HepG2 (cell line): Measurements from ENCODE around the gene ZNF292. TPM values are rescaled to one million over a fixed set of nuclear protein-coding genes. Genes with fewer than 3 reads are reported as not detected.
A peak's percentile ranks its signal among the peaks of the same experiment; 100 is the strongest.

Source experiments
- ATAC-seq: fragments of 200-7000 bp; cut with Tn5 transposase; 3 replicates; pipeline ENCODE4 v1.9.1; 2020; ENCODE audit warnings: mild to moderate bottlenecking, moderate library complexity
- BruUV-seq: library from RNA; stranded (reverse); fragments of 400-500 nt; replicated peaks from 2 replicates; lab custom pipeline; 2021; lab: Mats Ljungman, UMichigan
- CTCF ChIA-PET: fragments of 300-600 bp; formaldehyde crosslinking; extraction: SDS; loops from one replicate; lab custom pipeline; 2021; ENCODE audit warnings: low total read pairs, inconsistent platforms, low intra/inter-chr PET ratio; lab: Yijun Ruan, JAX
- POLR2A ChIA-PET: fragments of 350-600 bp; sonication (Branson Sonifier 250); formaldehyde crosslinking; loops from one replicate; lab custom pipeline; 2020; ENCODE audit warnings: antibody characterized with exemption, inconsistent platforms; lab: Yijun Ruan, JAX
- DNase-seq: peaks from one replicate; pipeline ENCODE4 v3.0.0-alpha.2; 2015; ENCODE audit warnings: low spot score
- FAIRE-seq: peaks from 3 replicates; lab custom pipeline; 2011; peaks lifted over from hg19 to GRCh38; lab: Jason Lieb, UNC
- H2AFZ ChIP-seq: one replicate; pipeline ENCODE4 v1.6.1; 2011; ENCODE audit warnings: low read length, inconsistent platforms
- H3K27ac ChIP-seq: fragments of 300-600 bp; 3 replicates; pipeline ENCODE4 v1.8.0; 2011; ENCODE audit warnings: mixed run types, mild to moderate bottlenecking, mixed read lengths, low read length, inconsistent platforms; ENCODE audit not compliant: insufficient read depth; ENCODE audit errors: extremely low read length
- H3K27me3 ChIP-seq, 2 experiments: fragments of 200-600 bp in 1 of 2; 2 replicates in 1 of 2; 3 replicates in 1 of 2; pipeline versions ENCODE4 v1.6.0 to v1.8.0; 2011; ENCODE audit warnings: low read length in 2 of 2, mild to moderate bottlenecking in 2 of 2, moderate library complexity in 2 of 2, inconsistent platforms in 1 of 2; ENCODE audit not compliant: insufficient read depth in 2 of 2, control insufficient read depth in 1 of 2
- H3K36me3 ChIP-seq, 2 experiments: fragments of 200-600 bp in 1 of 2; replicated peaks in 1 of 2; 2 replicates in 1 of 2; 3 replicates in 1 of 2; pipeline versions ENCODE4 v1.5.1 to v1.8.0; 2011; ENCODE audit warnings: low read length in 2 of 2, inconsistent platforms in 1 of 2; ENCODE audit not compliant: insufficient read depth in 2 of 2, control insufficient read depth in 1 of 2
- H3K4me1 ChIP-seq: 2 replicates; pipeline ENCODE4 v1.5.1; 2012; ENCODE audit warnings: low read length, inconsistent platforms; ENCODE audit not compliant: insufficient read depth
- H3K4me2 ChIP-seq: 2 replicates; pipeline ENCODE4 v1.6.0; 2011; ENCODE audit warnings: low read depth, low read length, inconsistent platforms
- H3K4me3 ChIP-seq, 3 experiments: fragments of 200-600 bp in 1 of 3; sonication (generic), shearing (Covaris generic) in 1 of 3; replicated peaks in 1 of 3; 2 replicates each; pipeline ENCODE4 v1.5.1; 2011 to 2016; ENCODE audit warnings: low read length in 3 of 3, inconsistent platforms in 2 of 3, low read depth in 2 of 3, mild to moderate bottlenecking in 2 of 3, control low read depth in 1 of 3, mixed read lengths in 1 of 3; ENCODE audit not compliant: insufficient read depth in 1 of 3
- H3K79me2 ChIP-seq: one replicate; pipeline ENCODE4 v1.6.1; 2011; ENCODE audit warnings: low read length, inconsistent platforms; ENCODE audit not compliant: insufficient read depth
- H3K9ac ChIP-seq: 2 replicates; pipeline ENCODE4 v1.6.0; 2011; ENCODE audit warnings: mild to moderate bottlenecking, low read depth, low read length, inconsistent platforms; ENCODE audit not compliant: insufficient read depth
- H3K9me3 ChIP-seq: 2 replicates; pipeline ENCODE4 v1.5.1; 2012; ENCODE audit warnings: mild to moderate bottlenecking, low read length
- H4K20me1 ChIP-seq: 2 replicates; pipeline ENCODE4 v1.6.0; 2011; ENCODE audit warnings: inconsistent platforms, mild to moderate bottlenecking, low read length, moderate library complexity; ENCODE audit not compliant: insufficient read depth
- AKAP8 ChIP-seq: sonication (generic); formaldehyde crosslinking; IDR thresholded peaks from 2 replicates; pipeline ENCODE4 v1.5.1; 2020; ENCODE audit warnings: mild to moderate bottlenecking, missing genetic modification reagents
- IRF9 ChIP-seq: sonication (generic); formaldehyde crosslinking; IDR thresholded peaks from 2 replicates; pipeline ENCODE4 v1.8.0; 2022; ENCODE audit warnings: missing genetic modification reagents, mild to moderate bottlenecking, borderline replicate concordance
- RBM22 ChIP-seq: fragments of 200-400 bp; formaldehyde crosslinking; optimal IDR thresholded peaks from 2 replicates; pipeline ENCODE3; 2017; ENCODE audit warnings: mild to moderate bottlenecking, low read length, moderate library complexity
- ZFP91 ChIP-seq: sonication (generic); formaldehyde crosslinking; IDR thresholded peaks from 2 replicates; pipeline ENCODE4 v1.9.0; 2022; ENCODE audit warnings: missing genetic modification reagents, mild to moderate bottlenecking, borderline replicate concordance
- ZNF451 ChIP-seq: sonication (generic); formaldehyde crosslinking; IDR thresholded peaks from 2 replicates; pipeline ENCODE4 v1.5.0; 2020; ENCODE audit warnings: mild to moderate bottlenecking, missing genetic modification reagents
- ZNF512 ChIP-seq: sonication (generic); formaldehyde crosslinking; IDR thresholded peaks from 2 replicates; pipeline ENCODE4 v1.4.0; 2020; ENCODE audit warnings: mild to moderate bottlenecking, missing genetic modification reagents
- ZNF558 ChIP-seq: sonication (generic); formaldehyde crosslinking; IDR thresholded peaks from 2 replicates; pipeline ENCODE4 v1.9.0; 2022; ENCODE audit warnings: mild to moderate bottlenecking, missing genetic modification reagents, borderline replicate concordance
- WGBS: methylation state at CpG from one replicate; pipeline ENCODE4 v1.1.6; 2017; ENCODE audit warnings: low lambda C conversion rate; 5-methylcytosine and 5-hydroxymethylcytosine counted together
- in situ Hi-C: cut with HindIII; loops from 2 replicates; pipeline ENCODE4 v1.10.0; 2017; ENCODE audit warnings: low pct_unique_long_range_greater_than_20kb; ENCODE audit not compliant: extremely low pct_ligation_motif_present
- intact Hi-C: fragments of 100-400 bp; cut with micrococcal nuclease; formaldehyde crosslinking; loops from one replicate; pipeline ENCODE4 v1.10.0; 2022; ENCODE audit not compliant: unreplicated experiment
- polyA plus RNA-seq, 8 experiments: library from polyadenylated mRNA; depleted of rRNA in 3 of 8; stranded (reverse) in 7 of 8; unstranded in 1 of 8; fragments of >200 nt; fragmentation: Illumina TruSeq in 4 of 8; extraction: Trizol in 4 of 8; gene quantifications; 2 replicates each; pipeline versions ENCODE4 v1.2.1 to v1.2.3, GENCODE V29; 2011 to 2016; ENCODE audit warnings: low read depth in 4 of 8, missing spikeins in 1 of 8, mixed read lengths in 1 of 8; ENCODE audit not compliant: insufficient read depth in 1 of 8
- total RNA-seq, 5 experiments: library from RNA; depleted of rRNA; stranded (reverse); fragments of >200 nt; fragmentation: Illumina TruSeq; extraction: Trizol; gene quantifications; 2 replicates each; pipeline ENCODE4 v1.2.3, GENCODE V29; 2016; ENCODE audit warnings: low read depth in 1 of 5
- TF ChIP-seq, protein P1 (sequence below): sonication (generic); formaldehyde crosslinking; IDR thresholded peaks from 2 replicates; pipeline ENCODE4 v1.5.0; 2020; ENCODE audit warnings: mild to moderate bottlenecking, missing genetic modification reagents

Gene ZNF292
- total and polyA plus RNA-seq, 2 of the 13 experiments (the other 11 are each of a cell fraction or from before 2014, with no cell fraction given) = 9.9 to 12.8 TPM

GRCh38 chr6:87261534-87261933, 106.2 kb downstream of the ZNF292 start (continued):
- TF ChIP-seq, protein P1, sequence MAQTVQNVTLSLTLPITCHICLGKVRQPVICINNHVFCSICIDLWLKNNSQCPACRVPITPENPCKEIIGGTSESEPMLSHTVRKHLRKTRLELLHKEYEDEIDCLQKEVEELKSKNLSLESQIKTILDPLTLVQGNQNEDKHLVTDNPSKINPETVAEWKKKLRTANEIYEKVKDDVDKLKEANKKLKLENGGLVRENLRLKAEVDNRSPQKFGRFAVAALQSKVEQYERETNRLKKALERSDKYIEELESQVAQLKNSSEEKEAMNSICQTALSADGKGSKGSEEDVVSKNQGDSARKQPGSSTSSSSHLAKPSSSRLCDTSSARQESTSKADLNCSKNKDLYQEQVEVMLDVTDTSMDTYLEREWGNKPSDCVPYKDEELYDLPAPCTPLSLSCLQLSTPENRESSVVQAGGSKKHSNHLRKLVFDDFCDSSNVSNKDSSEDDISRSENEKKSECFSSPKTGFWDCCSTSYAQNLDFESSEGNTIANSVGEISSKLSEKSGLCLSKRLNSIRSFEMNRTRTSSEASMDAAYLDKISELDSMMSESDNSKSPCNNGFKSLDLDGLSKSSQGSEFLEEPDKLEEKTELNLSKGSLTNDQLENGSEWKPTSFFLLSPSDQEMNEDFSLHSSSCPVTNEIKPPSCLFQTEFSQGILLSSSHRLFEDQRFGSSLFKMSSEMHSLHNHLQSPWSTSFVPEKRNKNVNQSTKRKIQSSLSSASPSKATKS (CRISPR knock-in tag) = no peak
- no peak for TF ChIP-seq AKAP8 (CRISPR knock-in tag)
- no peak for TF ChIP-seq ZFP91 (CRISPR knock-in tag)

- Histone ChIP-seq H3K27ac (no peak overlapping the region), H2AFZ (no peak overlapping the region), H4K20me1 (no peaks in the 10 kb centered on the region), H3K4me3 (no peak overlapping the region), H3K4me1 (no peaks in the 10 kb centered on the region), H3K9me3 (no peaks in the 10 kb centered on the region), H3K4me2 (no peak overlapping the region), H3K79me2 (no peaks in the 10 kb centered on the region), H3K9ac (no peak overlapping the region), H3K36me3 (peaks cover 0 to 8% of the 10 kb centered on the region in 2 experiments; a peak in 1 of 5 replicates), H3K27me3 (no peaks in the 10 kb centered on the region)
- in situ Hi-C loops (no loop called here), intact Hi-C loops (no loop called here)
- no peak for ATAC-seq
- ChIA-PET CTCF (no interaction called here), POLR2A (no interaction called here)
- TF ChIP-seq ZNF451 (CRISPR knock-in tag) (no peak), ZNF558 (CRISPR knock-in tag) (no peak), IRF9 (CRISPR knock-in tag) (no peak), ZNF512 (CRISPR knock-in tag) (no peak), RBM22 (peak; percentile 23)
- no peak for DNase-seq
- no peak for FAIRE-seq
- 99% methylated on average over 2 of the region's 2 CpGs for WGBS
- BruUV-seq = no TSS peak
These were observed 109.1 kb downstream of the ZNF292 start for GRCh38 chr6:87264481-87264880.
